ENCODE measurements around the gene MYOZ3. TPM values are rescaled to one million over a fixed set of nuclear protein-coding genes. Genes with fewer than 3 reads are reported as not detected.

The MYOZ3 gene
- total and polyA plus RNA-seq, 4 donors: 0.03 to 0.09 (median 0.04) TPM; not detected in 1

GRCh38 chr5:150689120-150689519 lies 28.1 kb downstream of the MYOZ3 start:
- no peaks in the 10 kb centered on the region for H3K9me3 ChIP-seq (ENCODE audit: control insufficient read depth in 4 of 4, low read length in 3 of 4)
- no peak for DNase-seq (ENCODE audit: low spot score)
- WGBS: 95% methylated on average over 1 of the region's 1 CpG
- H3K4me1 ChIP-seq (ENCODE audit: control insufficient read depth in 4 of 4, insufficient read depth in 4 of 4, low read length in 3 of 4): no peaks in the 10 kb centered on the region
- H3K27ac ChIP-seq (ENCODE audit: low read depth in 1 of 2, low read length in 2 of 2): no peak overlapping the region
- H3K27me3 ChIP-seq (ENCODE audit: control insufficient read depth in 4 of 4, insufficient read depth in 4 of 4, low read length in 3 of 4): no peaks in the 10 kb centered on the region
- peaks cover 20 to 42% (median 35%) of the 10 kb centered on the region in 4 donors for H3K36me3 ChIP-seq (ENCODE audit: control insufficient read depth in 4 of 4, insufficient read depth in 3 of 4, low read depth in 1 of 4, low read length in 3 of 4)
- no peak for TF ChIP-seq REST (IDR thresholded peaks at IDR 0.05)
- H3K4me3 ChIP-seq (ENCODE audit: low read depth in 1 of 3, low read length in 3 of 3): no peak overlapping the region
- no peak overlapping the region for H3K9ac ChIP-seq (ENCODE audit: low read depth in 1 of 2, low read length in 2 of 2)

- Histone ChIP-seq H3K9ac (ENCODE audit: low read depth in 1 of 2, low read length in 2 of 2) (no peak overlapping the region), H3K4me3 (ENCODE audit: low read depth in 1 of 3, low read length in 3 of 3) (no peak overlapping the region), H3K4me1 (ENCODE audit: control insufficient read depth in 4 of 4, insufficient read depth in 4 of 4, low read length in 3 of 4) (no peaks in the 10 kb centered on the region), H3K27me3 (ENCODE audit: control insufficient read depth in 4 of 4, insufficient read depth in 4 of 4, low read length in 3 of 4) (no peaks in the 10 kb centered on the region), H3K36me3 (ENCODE audit: control insufficient read depth in 4 of 4, insufficient read depth in 3 of 4, low read depth in 1 of 4, low read length in 3 of 4) (peaks cover 26 to 59% (median 51%) of the 10 kb centered on the region in 4 donors), H3K27ac (ENCODE audit: low read depth in 1 of 2, low read length in 2 of 2) (no peak overlapping the region), H3K9me3 (ENCODE audit: control insufficient read depth in 4 of 4, low read length in 3 of 4) (no peaks in the 10 kb centered on the region)
- WGBS: 86% methylated on average over 6 of the region's 6 CpGs
- no peak for TF ChIP-seq CTCF (IDR thresholded peaks at IDR 0.05; ENCODE audit: low read depth, low read length, missing input control)
- no peak for TF ChIP-seq HNF4G (IDR thresholded peaks at IDR 0.05)
- no peak for TF ChIP-seq FOXA2 (IDR thresholded peaks at IDR 0.05)
- TF ChIP-seq NR2F2 (IDR thresholded peaks at IDR 0.05): no peak
- no peak for TF ChIP-seq GABPA (IDR thresholded peaks at IDR 0.05 in 1 of 2, conservative IDR thresholded peaks at IDR 0.05 in 1 of 2)
- TF ChIP-seq, protein P1, sequence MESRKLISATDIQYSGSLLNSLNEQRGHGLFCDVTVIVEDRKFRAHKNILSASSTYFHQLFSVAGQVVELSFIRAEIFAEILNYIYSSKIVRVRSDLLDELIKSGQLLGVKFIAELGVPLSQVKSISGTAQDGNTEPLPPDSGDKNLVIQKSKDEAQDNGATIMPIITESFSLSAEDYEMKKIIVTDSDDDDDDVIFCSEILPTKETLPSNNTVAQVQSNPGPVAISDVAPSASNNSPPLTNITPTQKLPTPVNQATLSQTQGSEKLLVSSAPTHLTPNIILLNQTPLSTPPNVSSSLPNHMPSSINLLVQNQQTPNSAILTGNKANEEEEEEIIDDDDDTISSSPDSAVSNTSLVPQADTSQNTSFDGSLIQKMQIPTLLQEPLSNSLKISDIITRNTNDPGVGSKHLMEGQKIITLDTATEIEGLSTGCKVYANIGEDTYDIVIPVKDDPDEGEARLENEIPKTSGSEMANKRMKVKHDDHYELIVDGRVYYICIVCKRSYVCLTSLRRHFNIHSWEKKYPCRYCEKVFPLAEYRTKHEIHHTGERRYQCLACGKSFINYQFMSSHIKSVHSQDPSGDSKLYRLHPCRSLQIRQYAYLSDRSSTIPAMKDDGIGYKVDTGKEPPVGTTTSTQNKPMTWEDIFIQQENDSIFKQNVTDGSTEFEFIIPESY (IDR thresholded peaks at IDR 0.05): no peak
- no peak for TF ChIP-seq RXRA (IDR thresholded peaks at IDR 0.05)
- DNase-seq (ENCODE audit: low spot score): no peak
These were observed 29.7 kb downstream of the MYOZ3 start for GRCh38 chr5:150690760-150691159.

GRCh38 chr5:150692276-150692675 lies 31.2 kb downstream of the MYOZ3 start:
- Histone ChIP-seq H3K27ac (ENCODE audit: low read depth in 1 of 2, low read length in 2 of 2) (no peak overlapping the region), H3K36me3 (ENCODE audit: control insufficient read depth in 4 of 4, insufficient read depth in 3 of 4, low read depth in 1 of 4, low read length in 3 of 4) (peaks cover 32 to 72% (median 65%) of the 10 kb centered on the region in 4 donors), H3K4me1 (ENCODE audit: control insufficient read depth in 4 of 4, insufficient read depth in 4 of 4, low read length in 3 of 4) (no peaks in the 10 kb centered on the region), H3K4me3 (ENCODE audit: low read depth in 1 of 3, low read length in 3 of 3) (no peak overlapping the region), H3K9me3 (ENCODE audit: control insufficient read depth in 4 of 4, low read length in 3 of 4) (no peaks in the 10 kb centered on the region), H3K9ac (ENCODE audit: low read depth in 1 of 2, low read length in 2 of 2) (no peak overlapping the region), H3K27me3 (ENCODE audit: control insufficient read depth in 4 of 4, insufficient read depth in 4 of 4, low read length in 3 of 4) (no peaks in the 10 kb centered on the region)
- WGBS: 92% methylated on average over 3 of the region's 3 CpGs
- TF ChIP-seq, protein P2, sequence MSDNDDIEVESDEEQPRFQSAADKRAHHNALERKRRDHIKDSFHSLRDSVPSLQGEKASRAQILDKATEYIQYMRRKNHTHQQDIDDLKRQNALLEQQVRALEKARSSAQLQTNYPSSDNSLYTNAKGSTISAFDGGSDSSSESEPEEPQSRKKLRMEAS (IDR thresholded peaks at IDR 0.05): no peak
- TF ChIP-seq YY1 (IDR thresholded peaks at IDR 0.05) (no peak), JUND (IDR thresholded peaks at IDR 0.05) (no peak), RXRA (IDR thresholded peaks at IDR 0.05) (no peak), EGR1 (IDR thresholded peaks at IDR 0.05; ENCODE audit: low read depth in 2 of 2) (no peak), TAF1 (conservative IDR thresholded peaks at IDR 0.05) (no peak), RAD21 (IDR thresholded peaks at IDR 0.05) (no peak), SP1 (IDR thresholded peaks at IDR 0.05) (no peak), HNF4A (conservative IDR thresholded peaks at IDR 0.05) (no peak), REST (IDR thresholded peaks at IDR 0.05) (no peak), FOXA1 (IDR thresholded peaks at IDR 0.05) (no peak), FOXA2 (IDR thresholded peaks at IDR 0.05) (no peak), GABPA (IDR thresholded peaks at IDR 0.05 in 1 of 2, conservative IDR thresholded peaks at IDR 0.05 in 1 of 2) (no peak)
- DNase-seq (ENCODE audit: low spot score): no peak

All from liver (tissue), 9 donors.